Brain pericyte (primary cell): ENCODE data around the gene SLIT3.

Experiments
- DNase-seq: peaks from one replicate; pipeline ENCODE4 v3.0.0-alpha.2; 2012; ENCODE audit warnings: low read depth, low spot score

The SLIT3 gene

GRCh38 chr5:168965638-168966037 lies 335.3 kb downstream of the SLIT3 start:
- DNase-seq: no peak

- DNase-seq: no peak
These were observed 336.8 kb downstream of the SLIT3 start for GRCh38 chr5:168964182-168964581.

DNA sequence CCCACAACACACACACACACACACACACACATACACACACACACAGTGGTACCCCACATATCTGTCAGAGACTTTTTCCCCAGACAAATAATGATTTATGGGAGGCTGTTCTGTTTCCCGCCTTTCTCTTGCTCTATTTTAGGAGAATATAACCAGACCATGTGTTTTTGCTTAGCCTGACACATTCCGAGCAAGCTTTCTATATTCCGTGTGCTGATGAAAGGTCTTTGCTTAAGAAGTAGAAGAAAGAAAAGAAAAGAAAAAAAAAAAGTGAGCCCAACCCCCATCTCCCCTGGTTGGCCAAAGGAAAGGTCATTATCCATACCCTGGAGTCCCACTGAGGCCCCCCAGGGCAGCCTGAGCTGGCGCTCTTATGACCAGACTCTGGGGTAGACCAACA lies 338.6 kb downstream of the SLIT3 start:
- DNase-seq: no peak

DNA sequence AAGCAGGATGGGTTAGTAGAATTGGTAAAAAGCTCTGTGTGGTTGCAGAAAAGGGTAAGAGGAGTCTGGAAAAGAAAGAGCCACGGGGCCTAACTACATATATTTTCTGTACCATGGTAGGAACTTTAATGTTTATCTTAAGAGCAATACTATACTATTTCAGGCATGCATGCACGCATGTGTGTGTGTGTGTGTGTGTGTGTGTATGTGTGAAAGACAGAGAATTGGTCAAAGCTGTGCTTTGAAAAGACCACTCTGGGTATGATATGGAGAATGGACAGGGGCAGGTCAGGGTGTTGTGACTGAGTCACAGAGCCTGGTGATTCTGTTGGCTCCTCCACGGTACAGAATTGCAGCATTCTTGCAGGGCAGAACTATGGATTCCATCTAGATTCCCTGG lies 339.3 kb downstream of the SLIT3 start:
- no peak for DNase-seq

DNA sequence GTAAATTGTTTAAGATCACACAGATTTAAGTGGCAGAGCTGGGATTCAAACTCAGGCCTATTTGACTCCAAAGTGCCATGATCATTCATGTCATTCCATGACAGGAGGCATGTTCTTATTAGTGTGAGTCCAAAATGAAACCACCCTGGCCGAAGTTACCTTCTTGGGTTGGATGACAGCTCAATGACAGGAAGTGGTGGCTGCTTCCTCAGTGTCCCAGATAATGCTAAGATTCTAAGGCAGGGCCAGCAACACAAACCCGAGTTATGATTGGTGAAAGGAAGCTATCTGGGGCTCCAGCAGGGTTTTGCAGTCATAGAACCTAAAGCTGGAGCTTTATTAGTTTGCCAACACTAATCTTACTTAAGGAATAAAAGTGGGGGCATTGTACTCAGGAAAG lies 340.4 kb downstream of the SLIT3 start:
- DNase-seq: no peak

- DNase-seq: no peak
These were observed 347.6 kb downstream of the SLIT3 start for GRCh38 chr5:168953351-168953750.

GRCh38 chr5:168952196-168952595 lies 348.7 kb downstream of the SLIT3 start:
- no peak for DNase-seq

GRCh38 chr5:168951769-168952168 lies 349.2 kb downstream of the SLIT3 start:
- DNase-seq: no peak

GRCh38 chr5:168951356-168951755 lies 349.6 kb downstream of the SLIT3 start:
- DNase-seq: no peak

DNA sequence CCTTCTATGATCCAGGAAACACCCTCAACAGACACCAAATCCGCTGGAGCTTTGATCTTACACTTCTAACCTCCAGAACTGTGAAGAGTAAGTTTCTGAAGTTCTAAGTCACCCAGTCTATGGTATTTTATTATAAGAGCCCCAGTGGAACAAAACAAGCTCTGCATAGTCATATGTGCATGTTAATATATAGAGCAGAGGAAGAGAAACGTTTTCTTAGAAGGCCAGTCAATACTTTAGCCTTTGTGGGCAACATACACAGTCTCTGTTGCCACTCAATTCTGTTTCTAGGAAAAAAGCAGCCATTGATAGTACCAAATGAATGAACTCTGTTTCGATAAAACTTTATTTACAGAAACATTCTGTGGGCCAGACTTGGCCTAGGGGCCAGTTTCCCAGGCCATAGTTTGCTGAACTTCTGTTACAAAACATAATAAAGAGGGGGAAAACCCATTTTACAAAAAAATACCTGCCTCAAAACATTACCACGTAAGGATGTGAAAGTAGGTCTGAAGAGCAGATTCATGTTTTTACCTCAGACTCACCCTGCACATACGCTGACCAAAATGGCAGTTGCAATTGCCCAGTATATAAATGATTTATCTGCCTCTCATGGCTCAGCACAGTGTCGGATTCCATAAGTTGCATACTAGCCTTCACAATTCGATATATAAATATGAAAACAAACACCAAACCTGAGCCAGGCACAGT lies 350.5 kb downstream of the SLIT3 start:
- no peak for DNase-seq

DNA sequence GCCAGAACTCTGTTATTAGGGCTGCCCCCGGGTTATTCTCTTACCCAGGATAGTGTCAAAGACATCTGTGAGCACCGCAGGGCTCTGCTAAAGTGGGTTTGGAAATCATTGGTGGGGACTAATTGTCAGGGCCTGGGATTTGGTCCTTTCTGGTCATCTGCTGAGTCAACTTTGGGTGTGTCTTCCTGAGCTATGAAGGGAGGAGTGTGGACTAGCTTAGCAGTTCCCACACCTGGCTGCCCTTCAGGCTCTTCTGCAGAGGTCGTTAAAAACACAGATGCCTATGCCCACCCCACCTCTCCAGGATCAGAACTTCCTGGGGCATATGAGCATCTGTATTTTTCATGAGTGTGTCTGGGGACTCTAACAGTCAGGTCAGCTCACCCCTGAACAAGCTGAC lies 352.2 kb downstream of the SLIT3 start:
- DNase-seq: no peak

DNA sequence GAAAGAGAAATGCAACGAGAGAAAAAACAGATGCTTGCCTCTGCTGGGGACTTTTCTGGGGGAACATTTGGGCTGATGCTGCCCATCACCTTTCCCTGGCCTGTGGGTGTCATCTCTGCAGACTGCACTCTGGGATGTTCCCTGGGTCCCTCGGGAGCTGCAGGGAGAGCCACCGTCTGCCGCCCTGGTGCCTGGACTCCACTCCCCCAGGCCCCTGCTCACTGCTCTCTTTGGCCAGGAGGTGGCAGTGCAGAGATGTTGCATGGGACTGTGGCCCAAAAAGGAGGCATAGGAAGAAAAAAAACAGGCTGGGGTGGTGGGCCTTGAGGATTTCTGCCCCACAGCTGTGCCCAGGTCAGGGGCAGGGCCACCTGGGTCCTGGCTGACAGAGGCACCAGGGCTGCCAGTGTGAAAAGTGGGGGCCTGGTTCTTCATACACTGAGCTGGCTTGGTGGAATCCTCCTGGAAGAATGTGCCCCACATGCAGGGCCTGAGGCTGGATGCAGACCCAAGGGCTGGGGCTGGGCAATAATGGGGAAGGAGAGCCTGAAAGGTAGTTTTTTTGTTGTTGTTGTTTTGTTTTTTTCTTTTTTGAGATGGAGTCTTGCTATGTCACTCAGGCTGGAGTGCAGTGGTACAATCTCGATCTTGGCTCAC lies 353.6 kb downstream of the SLIT3 start:
- DNase-seq: no peak

DNA sequence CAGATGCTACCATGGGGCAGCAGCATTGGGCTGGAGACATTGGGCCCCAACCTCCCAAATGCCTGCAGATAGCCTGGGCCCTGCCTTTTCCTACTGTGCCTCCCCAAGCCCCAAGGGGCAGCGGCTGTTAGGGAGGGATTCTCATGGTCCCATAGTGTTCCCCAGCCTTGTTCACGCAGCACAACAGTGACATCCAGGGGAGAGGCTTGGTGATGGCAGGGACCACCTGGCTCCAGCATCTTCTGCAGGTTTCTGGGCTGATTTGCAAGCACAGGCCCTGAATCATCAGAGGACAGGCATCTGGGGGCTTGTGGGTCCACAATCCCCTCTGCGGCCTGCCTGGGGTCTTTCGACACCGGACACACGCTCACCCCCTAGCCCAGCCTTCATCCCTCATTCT lies 354.6 kb downstream of the SLIT3 start:
- DNase-seq: no peak

DNA sequence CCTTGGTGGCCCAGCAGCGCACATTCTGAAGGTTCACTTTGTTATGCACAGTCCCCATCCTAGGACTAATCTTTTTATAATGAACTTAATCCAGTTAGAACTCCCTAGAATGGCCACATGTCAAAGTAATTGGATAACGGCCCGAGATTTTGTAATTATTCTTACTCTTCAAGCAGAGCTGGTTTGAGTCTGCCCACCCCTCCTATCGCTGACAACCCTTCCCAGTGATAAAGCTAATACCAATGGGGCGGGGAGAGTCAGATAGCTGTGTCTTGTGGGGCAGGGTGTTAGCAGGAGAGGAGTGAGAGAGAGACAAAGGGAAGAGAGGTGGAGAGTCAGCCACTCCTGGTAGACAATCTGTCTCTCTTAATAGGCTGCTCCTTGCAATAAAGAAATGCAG lies 356.9 kb downstream of the SLIT3 start:
- DNase-seq: no peak

DNA sequence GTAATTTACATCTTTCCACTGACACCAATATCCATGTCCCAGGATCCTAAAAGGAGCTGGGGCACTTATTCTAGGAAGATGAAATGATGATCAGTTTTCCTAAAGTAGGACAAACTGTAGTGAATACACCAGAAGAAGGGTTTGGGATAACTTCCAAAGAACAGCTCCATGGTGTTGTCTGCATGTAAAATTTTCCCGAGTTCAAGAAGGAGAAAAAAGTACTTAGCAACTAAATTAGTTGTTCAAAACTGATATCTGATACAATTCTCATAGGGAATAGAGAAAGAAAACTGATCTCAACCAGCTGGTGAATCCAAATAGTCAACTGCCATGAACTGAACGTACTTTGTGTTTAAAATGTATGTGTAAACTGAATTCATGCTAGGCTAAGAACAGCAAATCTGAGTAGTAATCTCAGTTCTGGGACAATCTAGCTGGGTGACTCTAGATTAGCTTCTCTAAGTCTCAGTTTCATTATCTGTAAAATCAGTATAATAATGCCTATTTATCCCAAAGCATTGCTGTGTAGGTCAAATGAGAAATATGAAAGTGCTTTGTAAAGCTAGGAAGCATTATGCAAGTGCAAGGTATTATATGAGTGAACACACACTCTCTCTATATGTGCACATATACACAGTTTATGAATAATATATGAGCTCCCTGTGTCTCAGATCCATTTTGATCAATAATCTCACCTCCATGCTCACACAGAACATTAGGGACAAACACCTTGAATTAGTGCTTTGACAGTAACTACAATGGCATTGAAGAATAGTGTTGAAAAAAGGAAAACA lies 357.7 kb downstream of the SLIT3 start:
- no peak for DNase-seq

- no peak for DNase-seq
These were observed 359.0 kb downstream of the SLIT3 start for GRCh38 chr5:168941901-168942300.

DNA sequence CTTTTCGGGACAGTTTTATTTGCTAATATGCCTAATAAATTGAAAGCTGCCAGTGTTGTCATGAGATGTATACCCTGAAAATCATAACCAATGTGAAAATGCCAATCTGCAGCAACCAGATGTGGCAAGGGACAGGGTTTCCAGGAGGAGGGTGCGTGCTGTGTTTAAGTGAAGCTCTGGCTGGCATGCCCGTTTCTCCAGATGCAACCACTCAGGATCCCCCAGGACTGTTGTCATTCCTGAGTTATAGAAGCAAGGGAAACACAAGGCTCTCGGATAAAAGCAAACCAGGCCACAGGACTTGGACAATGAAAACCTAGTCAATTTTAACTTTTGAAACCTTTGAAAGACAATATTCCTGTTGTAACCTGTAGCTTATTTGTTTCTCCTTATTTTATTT lies 360.2 kb downstream of the SLIT3 start:
- DNase-seq: no peak

DNA sequence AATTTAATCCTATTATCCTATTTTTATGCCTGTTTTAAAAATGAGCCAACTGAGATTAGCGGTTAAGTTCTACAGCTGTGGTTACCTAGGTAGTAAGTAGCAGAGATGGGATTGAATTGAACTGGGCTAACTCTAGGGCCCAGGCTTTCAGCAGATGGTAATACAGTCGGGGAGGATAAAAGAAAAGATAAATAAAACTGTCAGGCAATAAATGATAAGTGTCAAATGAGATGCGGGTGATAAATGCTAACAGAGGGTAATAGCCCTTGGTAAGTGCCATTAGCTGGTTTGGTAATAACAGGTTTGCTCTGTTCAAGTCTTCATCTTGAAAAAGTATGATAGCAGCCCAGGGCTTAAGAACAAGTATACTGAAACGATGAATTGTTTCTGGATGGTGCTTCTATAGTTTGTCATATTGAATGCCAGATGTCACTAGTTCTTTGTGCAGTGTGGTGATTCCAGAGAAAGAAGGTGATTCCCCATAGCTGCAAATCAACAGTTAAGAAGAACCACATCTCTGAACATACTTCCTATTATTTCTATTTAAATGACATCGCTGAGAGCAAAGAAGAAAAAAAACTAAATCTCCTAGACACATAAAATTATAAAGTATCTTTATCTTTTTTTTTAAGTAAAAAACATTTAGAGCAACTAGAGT lies 360.9 kb downstream of the SLIT3 start:
- no peak for DNase-seq

DNA sequence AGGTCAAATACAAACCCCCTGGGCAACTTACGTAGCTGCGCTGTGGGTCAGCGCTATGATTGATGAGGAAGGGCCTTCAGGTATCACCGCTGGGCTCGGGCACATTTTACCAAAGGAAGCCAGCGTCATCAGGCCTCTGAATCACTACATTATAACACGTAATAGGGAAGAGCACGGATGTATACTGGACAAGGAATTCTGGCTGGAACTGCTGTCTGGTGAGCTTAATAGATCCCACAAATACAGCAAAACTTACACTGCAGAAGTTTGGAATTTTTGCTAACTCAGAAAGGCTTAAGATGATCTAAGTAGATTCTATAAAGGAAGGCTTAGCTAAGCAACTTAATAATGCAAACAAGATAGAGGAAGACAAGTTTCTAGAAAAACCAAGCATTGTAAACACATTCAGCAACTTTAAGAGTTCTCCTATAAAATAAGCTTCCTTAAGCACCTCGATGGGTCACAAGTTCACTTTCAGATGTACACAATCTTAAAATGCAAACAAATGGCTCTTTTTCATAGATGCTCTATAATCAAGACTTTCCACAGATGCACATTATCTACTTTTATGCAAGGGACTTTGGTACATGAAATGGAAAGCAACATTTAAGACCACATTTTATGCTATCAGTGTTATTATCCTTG lies 361.7 kb downstream of the SLIT3 start:
- DNase-seq: no peak

DNA sequence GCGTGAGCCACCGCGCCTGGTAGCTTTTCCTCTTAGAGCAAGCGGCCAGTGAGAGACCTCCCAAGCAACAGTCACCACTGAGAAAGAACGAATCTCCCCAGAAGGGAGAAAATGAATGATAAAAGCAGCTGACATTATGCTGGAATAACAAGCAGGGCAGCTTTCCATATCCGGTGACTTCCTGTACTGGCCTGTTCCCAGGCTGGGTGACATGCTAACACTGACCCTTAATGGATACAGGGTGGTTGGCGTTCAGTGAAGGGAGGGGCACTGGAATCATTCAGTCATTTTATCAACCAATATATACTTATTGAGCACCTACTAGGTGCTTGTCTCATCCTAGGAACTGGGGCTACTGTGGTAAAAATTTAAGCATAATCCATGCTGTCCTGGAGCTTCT lies 364.4 kb downstream of the SLIT3 start:
- DNase-seq: no peak

DNA sequence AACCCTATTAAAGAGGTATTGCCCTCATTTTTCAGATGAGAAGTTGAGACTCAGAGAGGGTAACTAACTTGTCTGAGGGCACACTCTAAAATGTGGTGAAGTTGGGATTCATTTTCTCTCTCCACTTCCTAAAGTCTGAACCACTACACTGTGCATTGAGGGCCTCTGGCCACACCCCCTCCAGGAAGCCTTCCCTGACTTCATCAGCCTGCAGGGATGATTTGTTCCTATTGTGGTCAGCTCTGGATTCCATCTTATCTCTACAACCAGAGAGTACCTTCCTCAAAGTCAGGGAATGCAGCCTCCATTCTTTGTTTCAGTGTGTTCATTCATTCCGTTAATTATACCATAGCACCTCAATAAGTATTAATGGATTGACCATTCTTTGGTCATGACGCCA lies 365.8 kb downstream of the SLIT3 start:
- no peak for DNase-seq

DNA sequence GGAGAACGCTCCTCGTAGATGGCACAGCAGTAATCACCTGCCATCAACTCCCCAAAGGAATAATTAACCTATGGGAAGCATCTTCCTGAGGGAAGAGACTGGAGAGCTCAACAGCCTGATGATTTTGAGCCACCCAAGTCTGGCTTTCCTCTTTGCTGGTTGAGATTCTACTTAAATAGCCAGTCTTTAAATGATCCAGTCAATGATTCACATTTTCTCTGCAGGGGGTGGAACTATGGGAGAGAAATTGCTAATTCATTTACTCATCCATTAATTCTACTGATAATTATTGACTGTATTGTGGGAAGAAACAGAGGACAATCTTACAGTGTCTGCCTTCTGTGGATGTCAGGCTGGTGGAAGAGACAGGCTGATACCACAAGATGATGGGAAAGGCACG lies 366.8 kb downstream of the SLIT3 start:
- no peak for DNase-seq
